ENCODE results near the gene OR8K1.

The OR8K1 gene

DNA sequence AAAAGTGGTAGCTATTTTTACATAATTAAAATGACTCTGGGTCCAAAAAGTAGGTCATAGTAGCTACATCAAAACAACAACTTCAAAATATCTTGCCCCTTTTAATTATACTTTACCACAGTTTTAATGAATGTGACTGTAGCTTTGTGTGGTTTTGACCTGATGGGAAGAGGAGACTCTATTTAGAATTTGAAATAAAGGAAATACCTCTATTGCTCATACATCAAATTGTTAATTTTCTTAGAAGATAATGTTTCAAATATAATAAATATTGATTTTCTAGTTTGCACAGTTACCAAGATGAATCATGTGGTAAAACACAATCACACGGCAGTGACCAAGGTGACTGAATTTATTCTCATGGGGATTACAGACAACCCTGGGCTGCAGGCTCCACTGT is at the start of gene OR8K1:
TSS of gene OR8K1 (plus strand) at position 301 of the 400 bp plus-strand sequence. CDS start at position 301, 0 bp downstream.
- no peak for DNase-seq

DNA sequence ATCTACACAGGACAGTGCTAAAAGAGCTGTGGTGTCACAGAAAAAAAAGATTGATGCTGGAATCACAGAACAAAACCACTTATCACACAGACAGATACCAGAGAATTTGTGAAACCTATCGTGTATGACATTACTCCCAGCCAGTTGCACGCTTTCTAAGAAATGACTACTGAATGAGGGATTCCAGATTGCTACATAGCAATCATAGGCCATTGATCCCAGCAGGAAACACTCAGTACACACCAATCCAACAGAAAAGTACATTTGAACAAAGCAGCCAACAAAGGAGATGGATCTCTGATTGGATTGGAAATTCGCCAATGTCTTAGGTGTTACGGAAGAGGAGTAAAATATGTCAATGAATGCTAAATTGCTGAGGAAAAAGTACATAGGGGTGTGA is 48.9 kb upstream of the OR8K1 start:
- no peak for DNase-seq

DNA sequence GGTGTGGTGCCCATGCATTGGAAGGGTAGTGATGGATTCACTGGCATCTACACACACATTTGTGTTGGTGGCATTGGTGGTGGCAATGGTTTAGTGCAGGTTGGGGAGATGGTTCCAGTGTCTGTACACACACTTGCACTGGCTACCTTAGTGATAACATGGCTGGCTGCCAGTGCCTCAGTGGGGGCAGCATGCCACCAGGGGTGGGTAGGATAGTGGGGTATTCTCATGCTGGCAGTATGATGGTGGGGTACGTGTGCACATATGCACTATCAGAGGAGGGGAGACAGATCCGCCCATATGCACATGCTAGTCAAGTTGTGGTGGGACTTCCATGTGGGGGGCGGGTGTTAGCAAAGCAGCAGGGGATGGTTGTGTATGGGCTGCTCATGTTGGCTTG is 38.0 kb upstream of the OR8K1 start:
- DNase-seq = no peak

DNA sequence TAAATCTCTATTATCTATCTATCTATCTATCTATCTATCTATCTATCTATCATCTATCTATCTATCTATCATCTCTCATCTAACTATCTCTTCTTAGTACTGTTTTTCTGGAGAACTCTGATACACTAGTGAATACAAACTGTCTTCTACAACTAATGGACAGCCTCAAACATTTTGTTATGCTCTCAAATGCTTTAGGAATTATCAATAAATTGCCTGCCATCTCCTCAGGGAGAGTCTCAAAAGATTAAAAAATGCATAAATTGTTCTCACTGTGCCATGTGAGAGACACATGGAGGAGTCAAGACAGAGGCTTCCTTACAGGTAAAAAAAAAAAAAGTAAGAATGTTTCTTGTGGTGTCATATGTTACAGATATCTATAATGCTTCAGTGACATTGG is 31.0 kb upstream of the OR8K1 start, which contains the start of gene OR8K3:
TSS of gene OR8K3 (plus strand) at position 301 of the 400 bp plus-strand sequence. CDS start 3,163 bp downstream, outside the sequence.
- no peak for DNase-seq

DNA sequence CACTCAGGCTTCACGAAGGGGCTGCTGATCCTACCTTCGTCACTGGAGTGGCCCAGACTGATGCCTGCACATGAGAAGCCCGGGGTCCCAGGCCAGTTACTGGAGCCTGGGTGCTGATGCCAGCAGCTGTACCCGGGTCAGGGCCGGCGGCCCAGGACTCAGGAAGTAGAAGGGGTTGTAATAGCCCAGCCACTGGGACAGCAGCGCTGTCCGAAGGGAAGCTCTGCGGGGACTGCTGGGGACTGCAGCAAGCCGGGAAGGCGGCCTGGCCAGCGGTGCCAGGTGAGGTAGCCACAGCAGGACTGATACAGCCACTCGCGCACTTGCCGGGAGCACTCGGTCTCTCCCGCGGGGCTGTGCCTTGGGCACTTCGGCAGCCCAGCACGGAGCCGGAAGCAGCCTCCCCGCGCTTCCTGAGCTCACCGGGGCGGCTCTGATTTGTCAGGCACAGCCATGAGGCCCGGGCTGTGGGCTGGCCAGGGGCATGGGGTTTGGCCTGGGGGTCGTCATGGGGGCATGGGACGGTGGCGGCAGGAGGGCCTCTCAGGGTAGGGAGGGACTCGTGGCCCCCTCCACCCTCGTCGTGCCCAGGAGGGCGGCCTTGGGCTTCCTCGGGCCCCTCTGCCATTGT is 13.9 kb upstream of the OR8K1 start:
- DNase-seq = no peak

DNA sequence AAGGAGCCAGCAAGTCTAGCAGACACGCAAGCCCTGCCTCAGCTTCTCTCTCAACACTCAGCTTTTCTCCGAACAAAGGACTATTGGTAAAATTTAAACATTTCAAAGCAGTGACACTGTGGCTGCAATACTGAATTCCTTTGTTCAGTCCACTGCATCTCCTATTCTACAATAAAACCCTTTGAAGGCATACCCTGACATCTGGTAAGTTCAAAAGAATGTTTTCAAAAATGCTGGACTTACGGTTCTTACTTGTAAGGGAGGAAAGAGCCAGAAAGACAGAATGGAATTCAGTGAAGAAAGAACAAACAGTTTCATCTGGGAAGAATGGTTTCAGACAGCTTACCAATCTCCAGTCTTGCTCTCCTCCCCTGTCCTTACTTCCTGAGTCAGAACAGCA is 12.7 kb upstream of the OR8K1 start:
- DNase-seq = no peak

DNA sequence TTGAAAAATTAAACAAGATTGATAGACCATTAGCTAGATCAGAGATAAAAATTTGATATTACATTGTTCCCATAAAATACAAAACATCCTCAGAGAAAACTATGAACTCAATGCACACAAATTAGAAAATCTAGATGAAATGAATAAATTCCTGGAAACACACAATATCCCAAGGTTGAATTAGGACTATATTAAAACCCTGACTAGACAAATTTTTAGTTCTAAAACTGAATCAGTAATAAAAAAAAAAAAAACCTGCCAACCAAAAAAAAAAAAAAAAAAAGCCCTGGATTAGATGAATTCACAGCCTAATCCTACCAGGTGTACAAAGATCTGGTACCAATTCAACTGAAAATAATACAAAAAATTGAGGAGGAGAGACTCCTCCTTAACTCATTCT is 5.5 kb upstream of the OR8K1 start:
- DNase-seq = no peak

DNA sequence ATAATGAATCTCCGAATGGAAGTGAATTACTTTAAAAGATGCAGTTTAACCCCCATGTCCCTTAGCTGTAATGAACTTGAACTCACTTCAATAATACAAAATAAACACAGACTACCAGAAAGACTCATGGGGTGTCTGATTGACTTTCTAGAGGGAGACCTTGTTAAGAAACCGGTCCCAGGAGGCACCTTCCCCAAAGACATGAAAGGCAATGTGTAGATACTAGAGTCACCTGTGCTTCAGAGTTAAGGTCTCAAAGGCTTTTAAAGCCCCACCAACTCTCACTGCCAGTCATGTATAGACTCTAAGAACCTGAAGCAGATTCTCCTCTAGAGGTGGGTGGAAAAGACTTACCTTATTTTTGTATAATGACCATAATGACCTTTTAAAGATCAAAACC is 8.2 kb downstream of the OR8K1 start, which contains the start of gene OR8J1:
TSS of gene OR8J1 (plus strand) at position 301 of the 400 bp plus-strand sequence. CDS start 5,956 bp downstream, outside the sequence.
- DNase-seq = no peak

DNA sequence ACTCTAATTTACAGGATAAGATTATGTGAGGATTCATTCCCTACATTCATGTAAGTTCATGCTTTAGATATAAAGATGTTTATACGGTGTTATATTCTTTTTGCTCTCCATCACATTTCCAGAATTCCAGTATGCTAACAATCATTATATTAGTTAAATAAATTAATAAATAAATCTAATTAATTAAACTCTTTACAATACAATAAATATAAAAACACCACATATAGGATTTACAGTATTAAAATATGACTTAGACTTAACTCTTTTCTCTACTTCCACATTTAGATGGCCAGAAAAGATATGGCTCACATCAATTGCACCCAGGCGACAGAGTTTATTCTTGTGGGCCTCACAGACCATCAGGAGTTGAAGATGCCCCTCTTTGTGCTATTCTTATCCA is 29.5 kb downstream of the OR8K1 start, which contains the start of gene OR8U1:
TSS of gene OR8U1 (plus strand) at position 301 of the 400 bp plus-strand sequence. CDS start at position 301, 0 bp downstream.
- no peak for DNase-seq

DNA sequence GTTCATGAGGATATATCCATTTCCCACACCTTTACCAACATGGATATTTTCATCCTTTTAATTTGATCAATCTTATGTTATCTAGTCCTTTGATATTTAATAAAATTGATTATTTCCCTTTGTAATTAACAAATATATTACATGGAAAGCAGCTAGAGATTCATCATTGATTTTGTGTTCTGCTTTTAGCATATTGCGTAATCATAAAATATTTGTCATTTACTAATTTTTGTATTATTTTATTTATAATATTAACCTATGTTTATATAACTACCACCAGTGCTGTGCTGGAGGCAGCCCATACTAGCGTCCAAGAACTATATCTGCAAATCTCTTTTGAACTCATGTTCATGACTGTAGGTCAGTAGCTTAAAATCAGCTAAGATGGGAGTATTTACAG is 34.3 kb downstream of the OR8K1 start:
- DNase-seq = no peak

DNA sequence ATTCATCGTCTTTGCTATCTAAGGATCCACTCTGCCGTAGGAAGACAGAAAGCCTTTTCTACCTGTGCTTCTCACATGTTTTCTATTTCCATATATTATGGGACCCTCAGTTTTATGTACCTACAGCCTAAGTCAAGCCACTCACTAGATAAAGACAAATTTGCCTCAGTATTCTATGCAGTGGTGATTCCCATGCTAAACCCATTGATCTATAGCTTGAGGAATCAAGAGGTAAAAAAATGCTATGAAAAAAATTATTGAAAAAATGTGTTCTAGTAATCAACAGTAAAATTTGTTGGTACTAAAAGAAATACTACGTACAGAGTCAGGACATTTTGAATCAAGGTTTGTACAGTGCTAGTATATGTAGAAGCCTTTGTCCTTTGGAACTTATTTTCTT is 48.5 kb downstream of the OR8K1 start:
- DNase-seq = no peak

DNA sequence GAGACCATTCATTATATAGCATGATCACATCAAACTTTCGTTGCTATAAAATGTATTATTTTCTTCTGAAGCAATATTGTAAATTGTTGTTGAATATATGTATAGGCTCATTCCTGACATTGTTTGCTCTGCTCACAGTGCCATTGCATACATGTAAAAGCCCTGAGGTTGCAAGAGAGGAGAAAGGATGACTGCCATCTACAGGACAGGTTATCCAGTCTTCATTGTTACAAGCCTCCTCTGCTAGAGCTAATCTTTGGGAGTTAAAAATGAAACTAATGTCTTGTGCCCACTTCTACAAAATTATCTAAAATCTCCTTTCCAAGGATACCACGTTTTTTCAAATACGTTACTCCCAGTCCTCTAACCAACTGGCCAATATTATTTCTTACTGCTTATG is 50.2 kb downstream of the OR8K1 start:
- no peak for DNase-seq
